ENCODE results near the gene CHCHD2.

- no peak for TF ChIP-seq CTCF (IDR thresholded peaks at IDR 0.05)
- TF ChIP-seq EZH2 (IDR thresholded peaks at IDR 0.05): no peak
Measured at GRCh38 chr7:56053379-56053778, 52.9 kb downstream of the CHCHD2 start.

Data from neural progenitor cell (in vitro differentiated cells).